ENCODE results near the gene RAP1GAP. TPM values are rescaled to one million over a fixed set of nuclear protein-coding genes. Genes with fewer than 3 reads are reported as not detected.

The RAP1GAP gene
- total and polyA plus RNA-seq, 4 donors: 8.6 to 23.1 (median 11.3) TPM

GRCh38 chr1:21570528-21570875 lies 98.7 kb downstream of the RAP1GAP start:
- Histone ChIP-seq H3K36me3 (ENCODE audit: control insufficient read depth in 4 of 4, insufficient read depth in 3 of 4, low read depth in 1 of 4, low read length in 3 of 4) (peaks cover 0 to 4% (median 1%) of the 10 kb centered on the region in 4 donors), H3K27me3 (ENCODE audit: control insufficient read depth in 4 of 4, insufficient read depth in 4 of 4, low read length in 3 of 4) (no peaks in the 10 kb centered on the region), H3K9ac (ENCODE audit: low read depth in 1 of 2, low read length in 2 of 2) (no peak overlapping the region), H3K27ac (ENCODE audit: low read depth in 1 of 2, low read length in 2 of 2) (no peak overlapping the region), H3K9me3 (ENCODE audit: control insufficient read depth in 4 of 4, low read length in 3 of 4) (no peaks in the 10 kb centered on the region), H3K4me3 (ENCODE audit: low read depth in 1 of 3, low read length in 3 of 3) (no peak overlapping the region), H3K4me1 (ENCODE audit: control insufficient read depth in 4 of 4, insufficient read depth in 4 of 4, low read length in 3 of 4) (peaks cover 8 to 21% (median 11%) of the 10 kb centered on the region in 4 donors)
- WGBS: 86% methylated on average over 5 of the region's 5 CpGs
- no peak for DNase-seq (ENCODE audit: low spot score)
- TF ChIP-seq CTCF (IDR thresholded peaks at IDR 0.05; ENCODE audit: low read depth, low read length, missing input control) (no peak), JUND (IDR thresholded peaks at IDR 0.05) (no peak), ATF3 (IDR thresholded peaks at IDR 0.05) (no peak), YY1 (IDR thresholded peaks at IDR 0.05) (no peak), EGR1 (IDR thresholded peaks at IDR 0.05; ENCODE audit: low read depth in 2 of 2) (no peak), MAX (IDR thresholded peaks at IDR 0.05) (no peak), HNF4G (IDR thresholded peaks at IDR 0.05) (no peak), NR2F2 (IDR thresholded peaks at IDR 0.05) (no peak), REST (IDR thresholded peaks at IDR 0.05) (no peak), GABPA (IDR thresholded peaks at IDR 0.05 in 1 of 2, conservative IDR thresholded peaks at IDR 0.05 in 1 of 2) (no peak), RAD21 (IDR thresholded peaks at IDR 0.05) (no peak), FOXA1 (IDR thresholded peaks at IDR 0.05) (no peak), HNF4A (conservative IDR thresholded peaks at IDR 0.05) (no peak), ZBTB33 (IDR thresholded peaks at IDR 0.05) (no peak), FOXA2 (IDR thresholded peaks at IDR 0.05) (no peak), RXRA (IDR thresholded peaks at IDR 0.05) (no peak), TAF1 (conservative IDR thresholded peaks at IDR 0.05) (no peak), SP1 (IDR thresholded peaks at IDR 0.05) (no peak)

All from liver (tissue), 9 donors.